Measurements from ENCODE around the gene CNTN1.

CNTN1 gene

GRCh38 chr12:40693207-40693821 lies 1.1 kb downstream of the CNTN1 start:
- H3K27ac ChIP-seq (ENCODE audit: low read depth, low read length), result no peak overlapping the region
- peaks cover 10 to 24% (median 14%) of the 10 kb centered on the region in 5 donors for H3K27me3 ChIP-seq (ENCODE audit: control insufficient read depth in 5 of 5, insufficient read depth in 4 of 5, low read length in 5 of 5)
- peaks cover 4 to 19% (median 16%) of the 10 kb centered on the region in 5 donors for H3K4me1 ChIP-seq (ENCODE audit: control insufficient read depth in 5 of 5, insufficient read depth in 5 of 5, low read length in 5 of 5)
- H3K9ac ChIP-seq (ENCODE audit: low read length in 5 of 5), result peak overlapping the region in 2 of 5 donors; percentile 8 to 52
- H3K4me3 ChIP-seq (ENCODE audit: low read depth in 1 of 5, low read length in 5 of 5), result peak overlapping the region; percentile 45 to 65 (median 59)
- no peaks in the 10 kb centered on the region for H3K9me3 ChIP-seq (ENCODE audit: control insufficient read depth in 5 of 5, low read length in 5 of 5)
- no peaks in the 10 kb centered on the region for H3K36me3 ChIP-seq (ENCODE audit: control insufficient read depth in 5 of 5, insufficient read depth in 5 of 5, low read length in 5 of 5)

- H3K9me3 ChIP-seq (ENCODE audit: control insufficient read depth in 5 of 5, low read length in 5 of 5), result no peaks in the 10 kb centered on the region
- H3K27ac ChIP-seq (ENCODE audit: low read depth, low read length), result no peak overlapping the region
- H3K4me1 ChIP-seq (ENCODE audit: control insufficient read depth in 5 of 5, insufficient read depth in 5 of 5, low read length in 5 of 5), result peaks cover 4 to 9% (median 9%) of the 10 kb centered on the region in 5 donors
- peaks cover 4 to 10% (median 8%) of the 10 kb centered on the region in 5 donors for H3K27me3 ChIP-seq (ENCODE audit: control insufficient read depth in 5 of 5, insufficient read depth in 4 of 5, low read length in 5 of 5)
- no peaks in the 10 kb centered on the region for H3K36me3 ChIP-seq (ENCODE audit: control insufficient read depth in 5 of 5, insufficient read depth in 5 of 5, low read length in 5 of 5)
- no peak overlapping the region for H3K9ac ChIP-seq (ENCODE audit: low read length in 5 of 5)
- H3K4me3 ChIP-seq (ENCODE audit: low read depth in 1 of 5, low read length in 5 of 5), result no peak overlapping the region
Observed at GRCh38 chr12:40697566-40698259, 5.5 kb downstream of the CNTN1 start.

GRCh38 chr12:40701756-40702155 lies 9.5 kb downstream of the CNTN1 start:
- Histone ChIP-seq H3K4me3 (ENCODE audit: low read depth in 1 of 5, low read length in 5 of 5) (no peak overlapping the region), H3K27me3 (ENCODE audit: control insufficient read depth in 5 of 5, insufficient read depth in 4 of 5, low read length in 5 of 5) (no peaks in the 10 kb centered on the region), H3K36me3 (ENCODE audit: control insufficient read depth in 5 of 5, insufficient read depth in 5 of 5, low read length in 5 of 5) (no peaks in the 10 kb centered on the region), H3K4me1 (ENCODE audit: control insufficient read depth in 5 of 5, insufficient read depth in 5 of 5, low read length in 5 of 5) (no peaks in the 10 kb centered on the region), H3K9ac (ENCODE audit: low read length in 5 of 5) (no peak overlapping the region), H3K9me3 (ENCODE audit: control insufficient read depth in 5 of 5, low read length in 5 of 5) (no peaks in the 10 kb centered on the region), H3K27ac (ENCODE audit: low read depth, low read length) (no peak overlapping the region)

GRCh38 chr12:40711121-40711520 lies 18.9 kb downstream of the CNTN1 start:
- Histone ChIP-seq H3K4me3 (ENCODE audit: low read depth in 1 of 5, low read length in 5 of 5) (no peak overlapping the region), H3K4me1 (ENCODE audit: control insufficient read depth in 5 of 5, insufficient read depth in 5 of 5, low read length in 5 of 5) (no peaks in the 10 kb centered on the region), H3K9ac (ENCODE audit: low read length in 5 of 5) (no peak overlapping the region), H3K27me3 (ENCODE audit: control insufficient read depth in 5 of 5, insufficient read depth in 4 of 5, low read length in 5 of 5) (no peaks in the 10 kb centered on the region), H3K36me3 (ENCODE audit: control insufficient read depth in 5 of 5, insufficient read depth in 5 of 5, low read length in 5 of 5) (no peaks in the 10 kb centered on the region), H3K27ac (ENCODE audit: low read depth, low read length) (no peak overlapping the region), H3K9me3 (ENCODE audit: control insufficient read depth in 5 of 5, low read length in 5 of 5) (no peaks in the 10 kb centered on the region)

GRCh38 chr12:40714636-40715035 lies 22.4 kb downstream of the CNTN1 start:
- Histone ChIP-seq H3K9me3 (ENCODE audit: control insufficient read depth in 5 of 5, low read length in 5 of 5) (no peaks in the 10 kb centered on the region), H3K27ac (ENCODE audit: low read depth, low read length) (no peak overlapping the region), H3K27me3 (ENCODE audit: control insufficient read depth in 5 of 5, insufficient read depth in 4 of 5, low read length in 5 of 5) (no peaks in the 10 kb centered on the region), H3K4me1 (ENCODE audit: control insufficient read depth in 5 of 5, insufficient read depth in 5 of 5, low read length in 5 of 5) (no peaks in the 10 kb centered on the region), H3K36me3 (ENCODE audit: control insufficient read depth in 5 of 5, insufficient read depth in 5 of 5, low read length in 5 of 5) (no peaks in the 10 kb centered on the region), H3K9ac (ENCODE audit: low read length in 5 of 5) (no peak overlapping the region), H3K4me3 (ENCODE audit: low read depth in 1 of 5, low read length in 5 of 5) (no peak overlapping the region)

- Histone ChIP-seq H3K36me3 (ENCODE audit: control insufficient read depth in 5 of 5, insufficient read depth in 5 of 5, low read length in 5 of 5) (no peaks in the 10 kb centered on the region), H3K9ac (ENCODE audit: low read length in 5 of 5) (no peak overlapping the region), H3K4me3 (ENCODE audit: low read depth in 1 of 5, low read length in 5 of 5) (no peak overlapping the region), H3K9me3 (ENCODE audit: control insufficient read depth in 5 of 5, low read length in 5 of 5) (no peaks in the 10 kb centered on the region), H3K27me3 (ENCODE audit: control insufficient read depth in 5 of 5, insufficient read depth in 4 of 5, low read length in 5 of 5) (no peaks in the 10 kb centered on the region), H3K4me1 (ENCODE audit: control insufficient read depth in 5 of 5, insufficient read depth in 5 of 5, low read length in 5 of 5) (no peaks in the 10 kb centered on the region), H3K27ac (ENCODE audit: low read depth, low read length) (no peak overlapping the region)
Observed at GRCh38 chr12:40716037-40716436, 23.8 kb downstream of the CNTN1 start.

GRCh38 chr12:40717576-40717975 lies 25.3 kb downstream of the CNTN1 start:
- no peaks in the 10 kb centered on the region for H3K36me3 ChIP-seq (ENCODE audit: control insufficient read depth in 5 of 5, insufficient read depth in 5 of 5, low read length in 5 of 5)
- H3K4me1 ChIP-seq (ENCODE audit: control insufficient read depth in 5 of 5, insufficient read depth in 5 of 5, low read length in 5 of 5), result no peaks in the 10 kb centered on the region
- no peaks in the 10 kb centered on the region for H3K27me3 ChIP-seq (ENCODE audit: control insufficient read depth in 5 of 5, insufficient read depth in 4 of 5, low read length in 5 of 5)
- H3K9ac ChIP-seq (ENCODE audit: low read length in 5 of 5), result no peak overlapping the region
- no peaks in the 10 kb centered on the region for H3K9me3 ChIP-seq (ENCODE audit: control insufficient read depth in 5 of 5, low read length in 5 of 5)
- H3K27ac ChIP-seq (ENCODE audit: low read depth, low read length), result no peak overlapping the region
- no peak overlapping the region for H3K4me3 ChIP-seq (ENCODE audit: low read depth in 1 of 5, low read length in 5 of 5)

GRCh38 chr12:40718878-40719372 lies 26.7 kb downstream of the CNTN1 start:
- H3K27ac ChIP-seq (ENCODE audit: low read depth, low read length), result no peak overlapping the region
- H3K9ac ChIP-seq (ENCODE audit: low read length in 5 of 5), result no peak overlapping the region
- no peak overlapping the region for H3K4me3 ChIP-seq (ENCODE audit: low read depth in 1 of 5, low read length in 5 of 5)
- H3K36me3 ChIP-seq (ENCODE audit: control insufficient read depth in 5 of 5, insufficient read depth in 5 of 5, low read length in 5 of 5), result no peaks in the 10 kb centered on the region
- H3K27me3 ChIP-seq (ENCODE audit: control insufficient read depth in 5 of 5, insufficient read depth in 4 of 5, low read length in 5 of 5), result no peaks in the 10 kb centered on the region
- no peaks in the 10 kb centered on the region for H3K4me1 ChIP-seq (ENCODE audit: control insufficient read depth in 5 of 5, insufficient read depth in 5 of 5, low read length in 5 of 5)
- no peaks in the 10 kb centered on the region for H3K9me3 ChIP-seq (ENCODE audit: control insufficient read depth in 5 of 5, low read length in 5 of 5)

- no peaks in the 10 kb centered on the region for H3K4me1 ChIP-seq (ENCODE audit: control insufficient read depth in 5 of 5, insufficient read depth in 5 of 5, low read length in 5 of 5)
Observed at GRCh38 chr12:40723001-40723400, 30.8 kb downstream of the CNTN1 start.

GRCh38 chr12:40726366-40726765 lies 34.1 kb downstream of the CNTN1 start:
- Histone ChIP-seq H3K36me3 (ENCODE audit: control insufficient read depth in 5 of 5, insufficient read depth in 5 of 5, low read length in 5 of 5) (no peaks in the 10 kb centered on the region), H3K4me1 (ENCODE audit: control insufficient read depth in 5 of 5, insufficient read depth in 5 of 5, low read length in 5 of 5) (no peaks in the 10 kb centered on the region), H3K27me3 (ENCODE audit: control insufficient read depth in 5 of 5, insufficient read depth in 4 of 5, low read length in 5 of 5) (no peaks in the 10 kb centered on the region), H3K27ac (ENCODE audit: low read depth, low read length) (no peak overlapping the region), H3K4me3 (ENCODE audit: low read depth in 1 of 5, low read length in 5 of 5) (no peak overlapping the region), H3K9me3 (ENCODE audit: control insufficient read depth in 5 of 5, low read length in 5 of 5) (no peaks in the 10 kb centered on the region), H3K9ac (ENCODE audit: low read length in 5 of 5) (no peak overlapping the region)

More at GRCh38 chr12:40723001-40723400, 30.8 kb downstream of the CNTN1 start:
- H3K27ac ChIP-seq (ENCODE audit: low read depth, low read length), result no peak overlapping the region
- no peaks in the 10 kb centered on the region for H3K27me3 ChIP-seq (ENCODE audit: control insufficient read depth in 5 of 5, insufficient read depth in 4 of 5, low read length in 5 of 5)
- H3K4me3 ChIP-seq (ENCODE audit: low read depth in 1 of 5, low read length in 5 of 5), result no peak overlapping the region
- no peaks in the 10 kb centered on the region for H3K9me3 ChIP-seq (ENCODE audit: control insufficient read depth in 5 of 5, low read length in 5 of 5)
- no peak overlapping the region for H3K9ac ChIP-seq (ENCODE audit: low read length in 5 of 5)
- H3K36me3 ChIP-seq (ENCODE audit: control insufficient read depth in 5 of 5, insufficient read depth in 5 of 5, low read length in 5 of 5), result no peaks in the 10 kb centered on the region
